ENCODE results near the gene ADAR.
A peak's percentile ranks its signal among the peaks of the same experiment; 100 is the strongest.

ADAR gene

DNA sequence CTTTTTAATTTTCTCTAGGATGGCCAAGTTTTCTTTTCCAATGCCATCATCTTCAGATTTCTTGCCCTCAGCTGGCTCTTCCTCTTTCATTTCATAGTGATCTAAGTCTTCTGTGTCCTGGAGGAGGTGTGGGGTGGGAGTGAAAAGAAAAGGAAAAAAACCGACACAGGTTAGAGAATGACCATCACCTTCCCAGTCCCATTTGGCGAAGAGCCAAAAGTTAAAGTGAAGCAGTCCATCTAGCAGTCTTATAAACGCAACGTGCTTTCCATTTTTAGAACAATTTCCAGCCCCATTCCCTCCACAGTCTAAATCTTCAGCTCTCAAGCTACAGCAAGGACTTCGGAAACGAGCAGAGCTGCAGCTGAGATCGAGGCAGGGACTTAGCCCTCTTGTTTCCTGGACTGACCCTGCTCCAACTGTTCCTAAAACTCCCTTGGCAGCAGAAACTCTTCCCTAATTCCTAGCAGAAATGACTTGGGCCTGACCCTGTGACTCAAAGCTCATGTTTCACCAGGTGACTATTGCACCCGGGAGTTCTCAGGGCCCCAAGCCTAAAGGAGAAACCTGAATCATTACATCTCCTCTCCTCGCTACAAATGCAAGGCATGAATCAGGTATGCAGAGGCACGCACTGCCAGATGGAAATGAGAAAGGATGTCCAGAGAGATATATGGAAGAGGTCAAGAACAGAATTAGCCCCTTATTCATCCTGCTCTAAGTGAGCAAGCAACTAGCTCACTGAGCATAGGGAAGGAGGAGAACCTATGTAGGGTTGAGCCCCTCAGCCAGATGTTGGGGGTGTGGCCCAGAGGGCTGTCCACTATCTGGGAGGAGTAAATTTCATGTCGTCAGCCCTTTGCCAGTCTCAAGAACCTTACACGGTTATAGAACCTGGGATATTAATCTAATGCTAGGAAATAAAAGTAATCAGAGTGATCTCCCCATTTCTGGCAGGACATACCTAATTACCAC is 54.6 kb downstream of the ADAR start:
- no peak for DNase-seq

GRCh38 chr1:154552036-154552435 is 56.0 kb downstream of the ADAR start:
- no peak for DNase-seq

DNA sequence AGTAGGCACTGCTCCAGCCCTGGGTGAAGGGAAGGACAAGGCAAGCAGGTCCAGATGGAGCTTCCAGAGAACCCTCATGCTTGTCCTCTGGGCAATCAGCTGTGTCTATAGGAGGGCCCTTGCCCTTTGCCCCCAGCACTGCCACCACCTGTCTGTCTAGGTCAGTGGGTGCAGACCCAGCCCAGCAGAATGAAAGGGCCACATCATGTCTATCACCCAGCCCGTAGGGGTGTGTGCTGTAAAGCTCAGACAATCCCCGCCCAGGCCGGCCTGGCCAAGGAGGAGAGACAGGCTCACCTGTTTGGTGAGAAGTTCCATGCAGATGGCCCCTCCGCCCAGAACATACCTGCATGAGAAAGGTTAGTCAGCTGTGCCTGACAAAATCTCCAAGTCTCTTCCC is 56.5 kb downstream of the ADAR start:
- DNase-seq: no peak

DNA sequence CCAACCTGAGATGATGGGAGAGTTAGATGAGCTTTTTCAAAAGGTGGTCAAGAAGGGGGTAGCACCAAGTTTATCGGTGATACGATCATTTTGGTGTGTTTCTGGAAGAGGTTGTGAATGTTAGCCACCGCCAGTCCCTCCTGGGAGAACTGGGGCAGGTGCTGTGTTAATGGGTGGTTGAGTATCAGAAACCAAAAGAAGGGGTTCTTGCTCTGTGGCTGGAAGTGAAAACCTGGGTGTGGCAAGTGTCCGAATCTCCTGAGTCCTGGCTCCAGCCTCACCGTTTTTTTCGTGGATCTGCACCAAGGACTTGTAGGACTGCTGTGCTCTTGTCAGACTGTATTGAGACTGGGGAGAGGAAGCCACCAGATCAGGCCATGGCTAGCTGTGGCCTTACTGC is 57.3 kb downstream of the ADAR start:
- no peak for DNase-seq

DNA sequence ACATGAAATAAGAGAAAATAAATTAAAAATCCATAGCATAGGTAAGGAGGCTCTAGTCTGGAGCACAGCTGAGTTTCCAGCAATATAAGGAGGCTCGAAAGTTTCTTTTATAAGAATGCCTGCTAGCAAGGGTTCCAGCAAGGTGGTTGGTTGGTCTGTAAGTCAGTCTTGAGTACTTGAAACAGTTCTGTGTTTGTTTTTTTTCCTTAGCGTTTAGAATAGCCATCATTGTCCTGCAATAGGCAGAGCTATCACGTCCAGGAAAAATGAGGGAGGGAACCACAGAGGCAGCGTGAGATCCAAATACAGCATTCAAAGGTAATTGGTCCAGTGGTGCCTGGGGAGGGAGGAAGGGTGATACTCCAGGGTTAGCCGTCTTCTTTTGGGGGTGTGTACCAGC is 57.9 kb downstream of the ADAR start:
- DNase-seq: no peak

GRCh38 chr1:154549202-154549770 is 58.7 kb downstream of the ADAR start:
- DNase-seq: no peak

DNA sequence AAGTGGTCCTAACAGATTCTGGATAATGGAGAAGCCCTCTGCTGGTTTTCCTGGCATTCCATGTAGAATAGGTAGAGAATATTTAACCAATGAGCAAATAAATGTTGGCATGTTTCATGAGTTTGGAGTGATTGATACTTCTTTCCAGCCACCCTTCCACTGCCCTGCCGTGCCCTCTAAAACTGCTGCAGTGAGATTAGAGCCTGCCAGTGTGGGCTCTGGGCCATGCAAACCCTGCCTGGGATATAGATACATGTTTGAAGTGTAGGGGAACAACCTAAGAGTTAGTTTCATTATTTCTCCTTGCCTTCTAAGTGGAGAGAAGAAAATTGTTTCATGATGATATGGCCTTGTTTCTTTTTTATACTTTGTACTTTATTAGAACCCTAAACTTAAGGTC is 60.0 kb downstream of the ADAR start:
- no peak for DNase-seq

GRCh38 chr1:154547105-154547732 is 60.8 kb downstream of the ADAR start:
- DNase-seq: no peak

GRCh38 chr1:154546264-154547063 is 61.5 kb downstream of the ADAR start:
- DNase-seq: peak; percentile 80 to 87

GRCh38 chr1:154541231-154541630 is 66.8 kb downstream of the ADAR start:
- no peak for DNase-seq

GRCh38 chr1:154539486-154540483 is 68.2 kb downstream of the ADAR start:
- no peak for DNase-seq

- no peak for DNase-seq
These were observed 71.4 kb downstream of the ADAR start for GRCh38 chr1:154536570-154536969.

GRCh38 chr1:154533952-154534844 is 73.8 kb downstream of the ADAR start:
- DNase-seq: peak; percentile 82 to 85
